B cell (primary cell): Measurements from ENCODE around the gene CXXC5. TPM values are rescaled to one million over a fixed set of nuclear protein-coding genes. Genes with fewer than 3 reads are reported as not detected.

Experiments
- ATAC-seq: fragments of 200-7000 bp; cut with Tn5 transposase; one replicate; pipeline ENCODE4 v1.10.0; 2021; ENCODE audit warnings: low read depth, mild to moderate bottlenecking, moderate number of reproducible peaks, moderate library complexity
- CTCF ChIA-PET: fragments of 350-600 bp; sonication (Branson Sonifier 250); formaldehyde crosslinking; loops from one replicate; lab custom pipeline; 2021; ENCODE audit warnings: antibody characterized with exemption, inconsistent platforms; lab: Charles Lee
- POLR2A ChIA-PET: fragments of 350-600 bp; sonication (Branson Sonifier 250); formaldehyde crosslinking; loops from one replicate; lab custom pipeline; 2021; ENCODE audit warnings: antibody characterized with exemption; lab: Charles Lee
- DNase-seq: peaks from one replicate; pipeline ENCODE4 v3.0.0; 2013
- H2AFZ ChIP-seq: 2 replicates; pipeline ENCODE4 v1.6.1; 2012; ENCODE audit warnings: mild to moderate bottlenecking, low read depth, low read length; ENCODE audit not compliant: insufficient read depth, poor library complexity, severe bottlenecking
- H3K27ac ChIP-seq, 2 donors: 1 replicate in 1 of 2; 2 replicates in 1 of 2; pipeline ENCODE4 v1.5.1; 2012 to 2013; ENCODE audit warnings: low read length in 2 of 2, mild to moderate bottlenecking in 2 of 2, moderate library complexity in 1 of 2
- H3K27me3 ChIP-seq, 4 experiments: fragments of 200-600 bp in 1 of 4; sonication (generic) in 1 of 4; replicated peaks in 1 of 4; 1 replicate in 2 of 4; 2 replicates in 2 of 4; pipeline versions ENCODE4 v1.6.1 to v1.7.0; 2013 to 2016; ENCODE audit warnings: low read length in 3 of 4, mild to moderate bottlenecking in 2 of 4, mixed read lengths in 1 of 4, moderate library complexity in 1 of 4; ENCODE audit not compliant: insufficient read depth in 4 of 4, control insufficient read depth in 3 of 4; ENCODE audit errors: control extremely low read depth in 1 of 4
- H3K36me3 ChIP-seq, 2 experiments: replicated peaks in 1 of 2; 1 replicate in 1 of 2; 2 replicates in 1 of 2; pipeline versions ENCODE4 v1.6.1 to v1.7.1; 2013; ENCODE audit warnings: low read length in 1 of 2; ENCODE audit not compliant: insufficient read depth in 2 of 2, control insufficient read depth in 1 of 2; ENCODE audit errors: control extremely low read depth in 1 of 2, extremely low read depth in 1 of 2
- H3K4me1 ChIP-seq, 2 donors: fragments of 200-600 bp in 1 of 2; sonication (generic) in 1 of 2; 1 replicate in 1 of 2; 2 replicates in 1 of 2; pipeline versions ENCODE4 v1.5.1 to v1.6.1; 2013 to 2017; ENCODE audit warnings: low read length in 2 of 2; ENCODE audit not compliant: control insufficient read depth in 2 of 2, insufficient read depth in 2 of 2
- H3K4me2 ChIP-seq: replicated peaks from 2 replicates; pipeline ENCODE3; 2012; ENCODE audit warnings: mild to moderate bottlenecking, low read depth, low read length; ENCODE audit not compliant: poor library complexity, severe bottlenecking
- H3K4me3 ChIP-seq, 5 experiments: fragments of 200-600 bp in 1 of 5; sonication (generic) in 1 of 5; 1 replicate in 3 of 5; 2 replicates in 2 of 5; pipeline versions ENCODE4 v1.5.1 to v1.7.0; 2011 to 2016; ENCODE audit warnings: low read length in 4 of 5, mild to moderate bottlenecking in 4 of 5, low read depth in 2 of 5, control low read depth in 1 of 5, moderate library complexity in 1 of 5; ENCODE audit not compliant: insufficient read depth in 1 of 5; ENCODE audit errors: control extremely low read depth in 1 of 5, extremely low read depth in 1 of 5
- H3K79me2 ChIP-seq: fragments of 200-600 bp; sonication (generic); one replicate; pipeline ENCODE4 v1.6.0; 2016; ENCODE audit warnings: low read length; ENCODE audit not compliant: control insufficient read depth, insufficient read depth
- H3K9ac ChIP-seq: fragments of 200-600 bp; sonication (generic); 2 replicates; pipeline ENCODE4 v1.6.1; 2017; ENCODE audit warnings: mild to moderate bottlenecking, low read length, moderate library complexity
- H3K9me3 ChIP-seq, 3 donors: one replicate each; pipeline versions ENCODE4 v1.6.1 to v1.7.1; 2013; ENCODE audit warnings: low read length in 2 of 3; ENCODE audit not compliant: control insufficient read depth in 2 of 3, insufficient read depth in 1 of 3; ENCODE audit errors: control extremely low read depth in 1 of 3
- H4K20me1 ChIP-seq: 2 replicates; pipeline ENCODE4 v1.6.0; 2012; ENCODE audit warnings: mild to moderate bottlenecking, low read length; ENCODE audit not compliant: insufficient read depth, control insufficient read depth, poor library complexity, severe bottlenecking
- H3K27ac Mint-ChIP-seq: one replicate; pipeline ENCODE4 v1.8.0; 2021; ENCODE audit warnings: mixed read lengths
- H3K27me3 Mint-ChIP-seq: one replicate; pipeline ENCODE4 v1.8.0; 2021; ENCODE audit warnings: mixed read lengths
- H3K4me1 Mint-ChIP-seq: one replicate; pipeline ENCODE4 v1.8.0; 2021; ENCODE audit warnings: mixed read lengths
- H3K4me3 Mint-ChIP-seq: one replicate; pipeline ENCODE4 v1.8.0; 2021; ENCODE audit warnings: mixed read lengths
- H3K9me3 Mint-ChIP-seq: one replicate; pipeline ENCODE4 v1.8.0; 2022; ENCODE audit warnings: mixed read lengths; ENCODE audit not compliant: insufficient read depth
- EZH2 ChIP-seq: IDR thresholded peaks from 2 replicates; pipeline ENCODE4 v1.6.1; 2012; ENCODE audit warnings: borderline replicate concordance, low read depth, mild to moderate bottlenecking, moderate library complexity, low read length; ENCODE audit not compliant: insufficient read depth, poor library complexity, severe bottlenecking
- WGBS: methylation state at CpG from one replicate; pipeline ENCODE4 v1.1.5; 2013; ENCODE audit warnings: missing lambda C conversion rate; ENCODE audit not compliant: insufficient coverage; 5-methylcytosine and 5-hydroxymethylcytosine counted together
- intact Hi-C: fragments of 100-400 bp; cut with micrococcal nuclease; formaldehyde crosslinking; loops from one replicate; pipeline ENCODE4 v1.10.0; 2022
- polyA plus RNA-seq: library from polyadenylated mRNA; depleted of rRNA; stranded (reverse); fragments of >200 nt; gene quantifications from 2 replicates; pipeline ENCODE4 v1.2.3, GENCODE V29; 2012
- total RNA-seq, 2 donors: library from RNA; stranded (reverse); fragments of 120-200 nt in 1 of 2; gene quantifications; 1 replicate in 1 of 2; 2 replicates in 1 of 2; pipeline versions ENCODE4 v1.2.3 to v1.2.4, GENCODE V29; 2013 to 2022
- TF ChIP-seq, protein P1 (sequence below): fragments of 200-600 bp; IDR thresholded peaks from one replicate; pipeline ENCODE4 v1.8.0; 2022; ENCODE audit warnings: antibody characterized with exemption, mild to moderate bottlenecking

The CXXC5 gene
- total and polyA plus RNA-seq, 2 donors (not counting 1 experiment from before 2014, with no cell fraction given): 126 to 143 TPM

DNA sequence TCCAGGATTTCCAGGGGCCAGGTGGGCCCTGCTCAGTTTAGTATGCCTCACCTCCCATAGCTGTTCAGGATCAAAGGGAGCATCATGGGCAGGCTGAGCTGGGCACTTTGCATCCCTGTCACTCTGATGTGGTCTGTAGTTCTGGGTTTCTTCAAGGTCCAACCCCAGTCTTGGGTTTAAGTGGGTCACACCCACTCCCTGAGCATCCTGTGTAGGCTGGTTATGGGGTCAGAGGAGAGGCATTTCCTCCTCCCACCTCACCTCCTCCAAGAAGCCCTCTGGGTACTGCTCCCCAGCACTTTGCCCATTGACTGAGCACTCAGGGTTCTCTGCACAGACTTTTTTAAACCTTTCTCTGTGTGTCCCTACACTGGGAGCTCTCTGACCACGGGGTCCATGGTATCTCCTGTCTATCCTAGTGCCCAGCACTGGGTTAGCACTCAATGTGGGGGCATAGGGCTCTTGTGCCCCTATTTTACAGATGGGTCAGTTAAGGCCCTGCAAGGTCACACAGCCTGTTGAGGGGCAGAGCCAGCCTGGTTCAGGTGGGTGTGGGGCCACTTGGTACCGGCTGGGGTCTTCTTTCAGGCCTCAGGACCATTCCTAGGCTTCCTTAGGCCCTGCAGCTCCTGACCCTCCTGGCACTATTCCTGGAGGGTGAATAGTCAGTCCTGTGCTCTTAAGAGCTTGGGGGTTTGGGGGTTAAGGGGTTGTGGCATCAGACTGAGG lies 19.0 kb downstream of the CXXC5 start:
- Mint-ChIP-seq H3K4me3 (peak overlapping the region; percentile 77), H3K27ac (peak overlapping the region; percentile 99), H3K9me3 (no peaks in the 10 kb centered on the region), H3K27me3 (no peaks in the 10 kb centered on the region), H3K4me1 (peaks cover 92% of the 10 kb centered on the region)
- ATAC-seq (no peak), DNase-seq (peak; percentile 29)
- TF ChIP-seq, protein P1, sequence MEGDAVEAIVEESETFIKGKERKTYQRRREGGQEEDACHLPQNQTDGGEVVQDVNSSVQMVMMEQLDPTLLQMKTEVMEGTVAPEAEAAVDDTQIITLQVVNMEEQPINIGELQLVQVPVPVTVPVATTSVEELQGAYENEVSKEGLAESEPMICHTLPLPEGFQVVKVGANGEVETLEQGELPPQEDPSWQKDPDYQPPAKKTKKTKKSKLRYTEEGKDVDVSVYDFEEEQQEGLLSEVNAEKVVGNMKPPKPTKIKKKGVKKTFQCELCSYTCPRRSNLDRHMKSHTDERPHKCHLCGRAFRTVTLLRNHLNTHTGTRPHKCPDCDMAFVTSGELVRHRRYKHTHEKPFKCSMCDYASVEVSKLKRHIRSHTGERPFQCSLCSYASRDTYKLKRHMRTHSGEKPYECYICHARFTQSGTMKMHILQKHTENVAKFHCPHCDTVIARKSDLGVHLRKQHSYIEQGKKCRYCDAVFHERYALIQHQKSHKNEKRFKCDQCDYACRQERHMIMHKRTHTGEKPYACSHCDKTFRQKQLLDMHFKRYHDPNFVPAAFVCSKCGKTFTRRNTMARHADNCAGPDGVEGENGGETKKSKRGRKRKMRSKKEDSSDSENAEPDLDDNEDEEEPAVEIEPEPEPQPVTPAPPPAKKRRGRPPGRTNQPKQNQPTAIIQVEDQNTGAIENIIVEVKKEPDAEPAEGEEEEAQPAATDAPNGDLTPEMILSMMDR: no peak
- no peak for TF ChIP-seq EZH2
- Histone ChIP-seq H3K9ac (peak overlapping the region; percentile 70), H2AFZ (no peak overlapping the region), H3K27me3 (no peaks in the 10 kb centered on the region), H3K79me2 (peaks cover 100% of the 10 kb centered on the region), H3K27ac (peak overlapping the region; percentile 89 to 90), H3K36me3 (peaks cover 0 to 44% of the 10 kb centered on the region in 2 experiments), H3K4me3 (peak overlapping the region in 4 of 5 experiments; percentile 40 to 71 (median 52)), H3K4me1 (peaks cover 93 to 98% of the 10 kb centered on the region in 2 donors), H4K20me1 (peaks cover 95% of the 10 kb centered on the region), H3K9me3 (no peaks in the 10 kb centered on the region), H3K4me2 (peak overlapping the region; percentile 94)
- CTCF ChIA-PET: interaction anchor here (0.8 to 11.4 kb wide), 8 partner anchors 11 to 98 kb away, joined by 3 to 215 read pairs (median 6); partner anchors contain the start of gene CXXC5
- 64% methylated on average over 2 of the region's 2 CpGs for WGBS
- POLR2A ChIA-PET: interaction anchor here (0.6 to 9.7 kb wide), 7 partner anchors 9 to 82 kb away, joined by 3 to 266 read pairs (median 4); partner anchors contain the start of gene CXXC5
- intact Hi-C loops: no loop called here

DNA sequence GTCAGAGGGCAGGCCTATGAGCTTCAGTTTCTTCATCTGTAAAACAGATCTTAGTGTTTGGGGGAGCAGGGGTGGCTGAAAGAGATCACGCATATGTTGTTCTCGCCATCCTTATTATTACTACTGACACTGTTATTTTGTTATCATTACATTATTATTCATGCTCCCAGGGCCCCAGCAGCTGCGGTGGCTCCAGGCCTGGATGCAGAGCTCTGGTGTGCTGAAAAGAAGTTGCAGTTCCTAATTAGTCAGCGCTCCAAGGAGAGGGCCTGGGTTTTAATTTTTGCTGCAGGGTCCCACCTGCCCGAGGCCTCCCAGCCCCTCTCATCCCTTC lies 19.5 kb downstream of the CXXC5 start:
- ChIA-PET POLR2A (interaction anchor here (0.8 to 9.7 kb wide), 5 partner anchors 9 to 32 kb away, joined by 3 to 266 read pairs (median 6); partner anchors contain the start of gene CXXC5), CTCF (interaction anchor here (0.8 to 11.4 kb wide), 7 partner anchors 11 to 98 kb away, joined by 3 to 215 read pairs (median 6); partner anchors contain the start of gene CXXC5)
- Mint-ChIP-seq H3K27ac (peak overlapping the region; percentile 99), H3K27me3 (no peaks in the 10 kb centered on the region), H3K4me3 (peak overlapping the region; percentile 77), H3K4me1 (peaks cover 92% of the 10 kb centered on the region), H3K9me3 (no peaks in the 10 kb centered on the region)
- Histone ChIP-seq H3K27me3 (no peaks in the 10 kb centered on the region), H3K36me3 (peaks cover 0 to 39% of the 10 kb centered on the region in 2 experiments), H3K9ac (peak overlapping the region; percentile 70), H3K4me2 (peak overlapping the region; percentile 94), H4K20me1 (peaks cover 95% of the 10 kb centered on the region), H3K9me3 (no peaks in the 10 kb centered on the region), H3K27ac (peak overlapping the region; percentile 89 to 90), H3K4me1 (peaks cover 93 to 98% of the 10 kb centered on the region in 2 donors), H2AFZ (no peak overlapping the region), H3K79me2 (peaks cover 100% of the 10 kb centered on the region), H3K4me3 (peak overlapping the region in 4 of 5 experiments; percentile 40 to 71 (median 52))
- WGBS: 6% methylated on average over 2 of the region's 5 CpGs
- no peak for TF ChIP-seq EZH2
- TF ChIP-seq, protein P1: no peak
- DNase-seq (no peak), ATAC-seq (no peak)
- intact Hi-C loops: no loop called here
